Trophoblast cell (in vitro differentiated cells and primary cell): Measurements from ENCODE around the gene VASP.

ENCODE experiments used
- DNase-seq, 2 donors: peaks; one replicate each; pipeline ENCODE4 v3.0.0-alpha.2; 2016
- H2AFZ ChIP-seq: 2 replicates; pipeline ENCODE4 v1.6.1; 2013; ENCODE audit warnings: low read length, moderate library complexity, mild to moderate bottlenecking; ENCODE audit not compliant: insufficient read depth, poor library complexity
- H2AK5ac ChIP-seq: 2 replicates; pipeline ENCODE4 v1.6.1; 2013; ENCODE audit warnings: mild to moderate bottlenecking, low read length
- H2BK120ac ChIP-seq: 2 replicates; pipeline ENCODE4 v1.6.1; 2013; ENCODE audit warnings: low read length, mild to moderate bottlenecking, moderate library complexity; ENCODE audit not compliant: insufficient read depth, poor library complexity
- H2BK12ac ChIP-seq: 2 replicates; pipeline ENCODE4 v1.6.1; 2013; ENCODE audit warnings: mild to moderate bottlenecking, low read length, moderate library complexity
- H2BK5ac ChIP-seq: 2 replicates; pipeline ENCODE4 v1.6.1; 2013; ENCODE audit warnings: low read length, low read depth, moderate library complexity, mild to moderate bottlenecking; ENCODE audit not compliant: poor library complexity
- H3K14ac ChIP-seq: 2 replicates; pipeline ENCODE4 v1.6.1; 2013; ENCODE audit warnings: mild to moderate bottlenecking, low read length
- H3K18ac ChIP-seq: 2 replicates; pipeline ENCODE4 v1.6.1; 2013; ENCODE audit warnings: mild to moderate bottlenecking, low read length
- H3K23ac ChIP-seq: 2 replicates; pipeline ENCODE4 v1.6.1; 2013; ENCODE audit warnings: low read length
- H3K27ac ChIP-seq: 2 replicates; pipeline ENCODE4 v1.5.1; 2013; ENCODE audit warnings: low read depth, mild to moderate bottlenecking, inconsistent platforms, low read length, moderate library complexity
- H3K27me3 ChIP-seq: 2 replicates; pipeline ENCODE4 v1.6.1; 2013; ENCODE audit warnings: inconsistent platforms, mild to moderate bottlenecking, low read length, moderate library complexity; ENCODE audit not compliant: insufficient read depth
- H3K36me3 ChIP-seq, 2 experiments: 1 replicate in 1 of 2; 2 replicates in 1 of 2; pipeline ENCODE4 v1.6.1; 2013; ENCODE audit warnings: low read length in 2 of 2, mild to moderate bottlenecking in 2 of 2, moderate library complexity in 1 of 2; ENCODE audit not compliant: insufficient read depth in 2 of 2, control insufficient read depth in 1 of 2
- H3K4ac ChIP-seq: 2 replicates; pipeline ENCODE4 v1.6.1; 2013; ENCODE audit warnings: low read depth, mild to moderate bottlenecking, low read length, moderate library complexity
- H3K4me1 ChIP-seq, 2 experiments: 1 replicate in 1 of 2; 2 replicates in 1 of 2; pipeline ENCODE4 v1.6.1; 2013; ENCODE audit warnings: low read length in 2 of 2, mild to moderate bottlenecking in 2 of 2, moderate library complexity in 1 of 2; ENCODE audit not compliant: insufficient read depth in 2 of 2, control insufficient read depth in 1 of 2
- H3K4me2 ChIP-seq: 2 replicates; pipeline ENCODE4 v1.6.1; 2013; ENCODE audit warnings: inconsistent platforms, mild to moderate bottlenecking, low read length, moderate library complexity
- H3K4me3 ChIP-seq: 2 replicates; pipeline ENCODE4 v1.5.1; 2013; ENCODE audit warnings: mild to moderate bottlenecking, low read depth, low read length, inconsistent platforms
- H3K79me1 ChIP-seq: one replicate; pipeline ENCODE4 v1.6.1; 2013; ENCODE audit warnings: low read length
- H3K79me2 ChIP-seq: 2 replicates; pipeline ENCODE4 v1.6.1; 2013; ENCODE audit warnings: low read length, mild to moderate bottlenecking; ENCODE audit not compliant: control insufficient read depth, insufficient read depth, poor library complexity
- H3K9ac ChIP-seq: 2 replicates; pipeline ENCODE4 v1.6.1; 2013; ENCODE audit warnings: mild to moderate bottlenecking, low read length
- H3K9me3 ChIP-seq: 2 replicates; pipeline ENCODE4 v1.6.1; 2013; ENCODE audit warnings: low read depth, mild to moderate bottlenecking, control low read depth, inconsistent platforms, low read length; ENCODE audit not compliant: insufficient read depth
- H4K12ac ChIP-seq: 2 replicates; pipeline ENCODE4 v1.6.1; 2013; ENCODE audit warnings: low read depth, mild to moderate bottlenecking, low read length, moderate library complexity
- H4K8ac ChIP-seq: 2 replicates; pipeline ENCODE4 v1.6.1; 2013; ENCODE audit warnings: low read depth, mild to moderate bottlenecking, low read length, moderate library complexity
- H4K91ac ChIP-seq: one replicate; pipeline ENCODE4 v1.6.1; 2013; ENCODE audit warnings: low read depth, mild to moderate bottlenecking, low read length, moderate library complexity
- WGBS: extraction: QIAGEN DNeasy Blood & Tissue Kit; methylation state at CpG from one replicate; pipeline ENCODE4 v1.1.7; 2013; ENCODE audit warnings: missing lambda C conversion rate; ENCODE audit not compliant: insufficient read length, insufficient coverage; ENCODE audit errors: extremely low coverage; 5-methylcytosine and 5-hydroxymethylcytosine counted together

Gene VASP

GRCh38 chr19:45575216-45575615, 67.9 kb downstream of the VASP start:
- no peak overlapping the region for H2BK12ac ChIP-seq
- H4K12ac ChIP-seq: no peak overlapping the region
- H3K4me3 ChIP-seq: no peak overlapping the region
- H3K79me2 ChIP-seq: peaks cover 2% of the 10 kb centered on the region
- H3K79me1 ChIP-seq: peaks cover 2% of the 10 kb centered on the region
- no peak overlapping the region for H3K4me2 ChIP-seq
- H3K4me1 ChIP-seq: peaks cover 16% of the 10 kb centered on the region in 2 experiments
- no peak overlapping the region for H3K14ac ChIP-seq
- no peak overlapping the region for H3K27ac ChIP-seq
- no peak overlapping the region for H3K9ac ChIP-seq
- H4K91ac ChIP-seq: no peak overlapping the region
- no peaks in the 10 kb centered on the region for H3K36me3 ChIP-seq
- peak in 1 of 2 donors; percentile 8 for DNase-seq
- WGBS: no CpG with 5 or more reads among the region's 5 CpGs
- H2BK120ac ChIP-seq: no peak overlapping the region
- no peak overlapping the region for H2AFZ ChIP-seq
- H4K8ac ChIP-seq: no peak overlapping the region
- no peak overlapping the region for H3K18ac ChIP-seq
- no peak overlapping the region for H2BK5ac ChIP-seq
- H3K23ac ChIP-seq: no peak overlapping the region
- H2AK5ac ChIP-seq: no peak overlapping the region
- peaks cover 2% of the 10 kb centered on the region for H3K9me3 ChIP-seq
- no peaks in the 10 kb centered on the region for H3K27me3 ChIP-seq
- no peak overlapping the region for H3K4ac ChIP-seq
